Measurements from ENCODE around the gene MUC3A.

DNA sequence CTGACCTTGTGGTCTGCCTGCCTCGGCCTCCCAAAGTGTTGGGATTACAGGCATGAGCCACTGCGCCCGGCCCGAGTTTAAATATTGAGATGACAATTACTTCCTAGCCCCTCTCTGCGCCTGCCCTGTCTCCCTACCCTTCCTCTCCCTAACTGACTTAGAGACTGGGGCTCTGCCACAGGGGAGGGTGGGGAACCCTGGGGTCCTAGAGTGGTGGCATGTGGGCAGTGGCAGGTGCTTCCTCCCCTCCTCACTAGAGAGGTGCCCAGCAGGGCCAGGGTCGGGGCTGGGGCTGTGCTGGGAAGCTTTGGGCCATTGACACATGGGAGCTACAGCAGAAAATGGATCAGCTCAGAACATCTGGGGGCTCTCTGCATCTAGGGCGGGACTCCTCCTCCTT is 46.7 kb upstream of the MUC3A start:
- TF ChIP-seq, protein P1, sequence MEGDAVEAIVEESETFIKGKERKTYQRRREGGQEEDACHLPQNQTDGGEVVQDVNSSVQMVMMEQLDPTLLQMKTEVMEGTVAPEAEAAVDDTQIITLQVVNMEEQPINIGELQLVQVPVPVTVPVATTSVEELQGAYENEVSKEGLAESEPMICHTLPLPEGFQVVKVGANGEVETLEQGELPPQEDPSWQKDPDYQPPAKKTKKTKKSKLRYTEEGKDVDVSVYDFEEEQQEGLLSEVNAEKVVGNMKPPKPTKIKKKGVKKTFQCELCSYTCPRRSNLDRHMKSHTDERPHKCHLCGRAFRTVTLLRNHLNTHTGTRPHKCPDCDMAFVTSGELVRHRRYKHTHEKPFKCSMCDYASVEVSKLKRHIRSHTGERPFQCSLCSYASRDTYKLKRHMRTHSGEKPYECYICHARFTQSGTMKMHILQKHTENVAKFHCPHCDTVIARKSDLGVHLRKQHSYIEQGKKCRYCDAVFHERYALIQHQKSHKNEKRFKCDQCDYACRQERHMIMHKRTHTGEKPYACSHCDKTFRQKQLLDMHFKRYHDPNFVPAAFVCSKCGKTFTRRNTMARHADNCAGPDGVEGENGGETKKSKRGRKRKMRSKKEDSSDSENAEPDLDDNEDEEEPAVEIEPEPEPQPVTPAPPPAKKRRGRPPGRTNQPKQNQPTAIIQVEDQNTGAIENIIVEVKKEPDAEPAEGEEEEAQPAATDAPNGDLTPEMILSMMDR (IDR thresholded peaks at IDR 0.05) = no peak
- TF ChIP-seq POLR2AphosphoS5 (IDR thresholded peaks at IDR 0.05) = no peak

All from prostate gland (tissue), 2 donors.